Transverse colon (tissue), 4 donors: ENCODE data around the gene YEATS2. TPM values are rescaled to one million over a fixed set of nuclear protein-coding genes. Genes with fewer than 3 reads are reported as not detected.

ENCODE experiments used
- DNase-seq: peaks from one replicate; pipeline ENCODE4 v3.0.0-alpha.2; 2019
- H3K27ac ChIP-seq, 4 donors: fragments of 200-600 bp; sonication (generic); 2 replicates each; pipeline ENCODE4 v1.5.1; 2016 to 2018; ENCODE audit warnings: inconsistent platforms in 4 of 4
- H3K27me3 ChIP-seq: fragments of 200-600 bp; sonication (generic); 2 replicates; pipeline ENCODE4 v1.5.1; 2017; ENCODE audit warnings: inconsistent platforms
- H3K36me3 ChIP-seq, 4 donors: fragments of 200-600 bp; sonication (generic); 2 replicates each; pipeline ENCODE4 v1.5.1; 2017 to 2019; ENCODE audit warnings: inconsistent platforms in 4 of 4
- H3K4me1 ChIP-seq, 4 donors: fragments of 200-600 bp; sonication (generic); 2 replicates each; pipeline ENCODE4 v1.5.1; 2017 to 2020; ENCODE audit warnings: inconsistent platforms in 4 of 4
- H3K4me3 ChIP-seq, 4 donors: fragments of 200-600 bp; sonication (generic); 1 replicate in 1 of 4; 2 replicates in 3 of 4; pipeline versions ENCODE4 v1.5.1 to v1.6.1; 2017 to 2019; ENCODE audit warnings: inconsistent platforms in 4 of 4
- H3K9me3 ChIP-seq, 2 donors: fragments of 200-600 bp; sonication (generic); 2 replicates each; pipeline ENCODE4 v1.5.1; 2017 to 2019; ENCODE audit warnings: inconsistent platforms in 2 of 2
- EP300 ChIP-seq: sonication (generic); formaldehyde crosslinking; IDR thresholded peaks from one replicate; pipeline ENCODE4 v1.6.1; 2017; ENCODE audit warnings: antibody characterized with exemption, low read depth
- POLR2A ChIP-seq: fragments of 450-650 bp; IDR thresholded peaks from one replicate; pipeline ENCODE4 v1.6.1; 2016; ENCODE audit warnings: antibody characterized with exemption, mild to moderate bottlenecking, moderate library complexity
- POLR2AphosphoS5 ChIP-seq, 3 donors: sonication (generic); formaldehyde crosslinking; IDR thresholded peaks; one replicate each; pipeline ENCODE4 v1.6.1; 2016; ENCODE audit warnings: antibody characterized with exemption in 3 of 3
- WGBS, 2 donors: methylation state at CpG; one replicate each; pipeline ENCODE4 v1.1.5; 2018; ENCODE audit warnings: low coverage in 1 of 2; 5-methylcytosine and 5-hydroxymethylcytosine counted together
- in situ Hi-C, 4 donors: fragments of 200-750 bp; cut with MboI; loops; one replicate each; pipeline versions ENCODE4 v1.15.0 to v1.15.1; 2017; ENCODE audit warnings: low sequenced_read_pairs in 3 of 4, low pct_ligation_motif_present in 1 of 4, low pct_unique_long_range_greater_than_20kb in 1 of 4
- intact Hi-C: fragments of 100-400 bp; cut with DNase I; formaldehyde crosslinking; loops from one replicate; pipeline ENCODE4 v1.15.1; 2023; ENCODE audit warnings: low total_unique reads
- total RNA-seq, 4 donors: library from RNA; depleted of rRNA; stranded (reverse); fragments of >200 nt; gene quantifications; one replicate each; pipeline ENCODE4 v1.1.0, GENCODE V29; 2016
- TF ChIP-seq, protein P1 (sequence below), 5 experiments: fragments of 200-600 bp in 3 of 5; fragments of 450-650 bp in 2 of 5; sonication (generic) in 3 of 5; IDR thresholded peaks; 1 replicate in 2 of 5; 2 replicates in 3 of 5; pipeline ENCODE4 v1.5.1; 2016 to 2017; ENCODE audit warnings: antibody characterized with exemption in 5 of 5, inconsistent platforms in 3 of 5, mild to moderate bottlenecking in 2 of 5, moderate library complexity in 1 of 5

The YEATS2 gene
- total RNA-seq, 4 donors from 2014 or later: 10.1 to 23.2 (median 16.1) TPM

GRCh38 chr3:183710231-183710630 lies 12.6 kb downstream of the YEATS2 start:
- Histone ChIP-seq H3K27me3 (no peaks in the 10 kb centered on the region), H3K4me1 (no peaks in the 10 kb centered on the region), H3K36me3 (no peaks in the 10 kb centered on the region), H3K4me3 (no peak overlapping the region), H3K27ac (no peak overlapping the region), H3K9me3 (no peaks in the 10 kb centered on the region)
- TF ChIP-seq POLR2AphosphoS5 (IDR thresholded peaks at IDR 0.05) (no peak), POLR2A (no peak), EP300 (no peak)
- TF ChIP-seq, protein P1, sequence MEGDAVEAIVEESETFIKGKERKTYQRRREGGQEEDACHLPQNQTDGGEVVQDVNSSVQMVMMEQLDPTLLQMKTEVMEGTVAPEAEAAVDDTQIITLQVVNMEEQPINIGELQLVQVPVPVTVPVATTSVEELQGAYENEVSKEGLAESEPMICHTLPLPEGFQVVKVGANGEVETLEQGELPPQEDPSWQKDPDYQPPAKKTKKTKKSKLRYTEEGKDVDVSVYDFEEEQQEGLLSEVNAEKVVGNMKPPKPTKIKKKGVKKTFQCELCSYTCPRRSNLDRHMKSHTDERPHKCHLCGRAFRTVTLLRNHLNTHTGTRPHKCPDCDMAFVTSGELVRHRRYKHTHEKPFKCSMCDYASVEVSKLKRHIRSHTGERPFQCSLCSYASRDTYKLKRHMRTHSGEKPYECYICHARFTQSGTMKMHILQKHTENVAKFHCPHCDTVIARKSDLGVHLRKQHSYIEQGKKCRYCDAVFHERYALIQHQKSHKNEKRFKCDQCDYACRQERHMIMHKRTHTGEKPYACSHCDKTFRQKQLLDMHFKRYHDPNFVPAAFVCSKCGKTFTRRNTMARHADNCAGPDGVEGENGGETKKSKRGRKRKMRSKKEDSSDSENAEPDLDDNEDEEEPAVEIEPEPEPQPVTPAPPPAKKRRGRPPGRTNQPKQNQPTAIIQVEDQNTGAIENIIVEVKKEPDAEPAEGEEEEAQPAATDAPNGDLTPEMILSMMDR (IDR thresholded peaks at IDR 0.05): no peak
- DNase-seq: no peak
- in situ Hi-C loops (no loop called here), intact Hi-C loops (no loop called here)

DNA sequence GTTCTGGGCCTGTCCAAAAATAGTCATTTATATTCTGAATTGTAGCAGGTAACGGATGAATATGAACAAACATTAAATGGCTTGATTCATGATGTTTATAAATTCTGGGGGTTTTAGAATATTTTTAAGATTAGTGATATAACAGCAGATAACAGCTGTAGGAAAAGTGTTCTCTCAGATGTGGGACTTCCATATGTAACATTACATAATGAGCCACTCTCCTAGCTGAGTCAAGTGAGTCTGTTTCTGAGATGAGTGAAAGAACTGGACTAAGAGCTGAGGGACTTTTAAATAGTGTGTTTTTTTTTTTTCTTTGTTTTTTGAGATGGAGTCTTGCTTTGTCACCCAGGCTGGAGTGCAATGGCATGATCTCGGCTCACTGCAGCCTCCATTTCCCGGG lies 13.9 kb downstream of the YEATS2 start:
- no peaks in the 10 kb centered on the region for H3K27me3 ChIP-seq
- no peaks in the 10 kb centered on the region for H3K4me1 ChIP-seq
- H3K9me3 ChIP-seq: no peaks in the 10 kb centered on the region
- no peak overlapping the region for H3K4me3 ChIP-seq
- DNase-seq: no peak
- intact Hi-C loops: no loop called here
- H3K27ac ChIP-seq: no peak overlapping the region
- in situ Hi-C loops: no loop called here
- 98 to 99% methylated on average over 3 of the region's 3 CpGs for WGBS, 2 donors
- TF ChIP-seq EP300 (no peak), POLR2AphosphoS5 (IDR thresholded peaks at IDR 0.05) (no peak)
- TF ChIP-seq, protein P1 (IDR thresholded peaks at IDR 0.05): no peak
- peaks cover 0 to 8% (median 0%) of the 10 kb centered on the region in 4 donors for H3K36me3 ChIP-seq

DNA sequence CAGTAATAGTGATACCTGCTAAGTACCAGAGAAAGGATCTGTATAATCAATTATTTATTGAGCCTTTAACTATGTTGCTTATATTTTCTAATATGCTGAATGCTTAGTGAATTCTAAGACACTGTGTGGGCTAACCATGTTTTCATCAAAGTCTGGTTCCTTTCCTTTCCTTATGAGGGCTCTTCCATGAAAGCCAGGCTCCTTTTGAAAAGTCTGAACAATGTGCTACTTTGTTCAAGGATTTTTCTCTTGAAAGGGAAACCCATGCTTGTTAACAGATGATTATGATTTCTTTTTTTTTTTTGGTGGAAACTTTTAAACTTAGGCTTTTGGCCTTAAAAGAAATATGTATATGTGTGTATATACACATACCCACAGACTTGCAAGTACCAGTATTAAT lies 17.0 kb downstream of the YEATS2 start:
- no peak for DNase-seq
- Histone ChIP-seq H3K4me3 (no peak overlapping the region), H3K27ac (no peak overlapping the region), H3K9me3 (no peaks in the 10 kb centered on the region), H3K4me1 (no peaks in the 10 kb centered on the region), H3K27me3 (no peaks in the 10 kb centered on the region), H3K36me3 (peaks cover 0 to 32% (median 8%) of the 10 kb centered on the region in 4 donors)
- in situ Hi-C loops (no loop called here), intact Hi-C loops (no loop called here)
- TF ChIP-seq POLR2AphosphoS5 (IDR thresholded peaks at IDR 0.05) (no peak), EP300 (no peak), POLR2A (no peak)
- TF ChIP-seq, protein P1 (IDR thresholded peaks at IDR 0.05): no peak

DNA sequence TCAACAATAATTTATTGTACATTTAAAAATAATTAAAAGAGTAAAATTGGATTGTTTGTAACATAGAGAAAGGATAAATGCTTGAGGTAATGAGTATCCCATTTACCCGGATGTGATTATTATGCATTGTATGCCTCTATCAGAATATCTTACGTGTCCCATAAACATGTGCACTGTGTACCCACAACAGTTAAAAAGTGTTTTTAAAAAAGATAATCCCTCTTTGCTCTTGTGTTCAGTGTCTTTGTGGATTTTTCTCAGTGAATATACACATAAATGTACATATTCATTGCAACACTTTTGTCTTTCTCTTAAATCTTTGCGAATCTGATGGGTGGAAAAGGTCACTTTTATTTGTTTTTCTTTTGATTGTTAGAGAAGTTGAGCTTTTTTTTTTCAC lies 20.4 kb downstream of the YEATS2 start:
- 85 to 89% methylated on average over 3 of the region's 3 CpGs for WGBS, 2 donors
- Histone ChIP-seq H3K27ac (no peak overlapping the region), H3K36me3 (peaks cover 0 to 44% (median 15%) of the 10 kb centered on the region in 4 donors), H3K4me3 (no peak overlapping the region), H3K4me1 (no peaks in the 10 kb centered on the region), H3K9me3 (no peaks in the 10 kb centered on the region), H3K27me3 (no peaks in the 10 kb centered on the region)
- in situ Hi-C loops (no loop called here), intact Hi-C loops (no loop called here)
- TF ChIP-seq, protein P1 (IDR thresholded peaks at IDR 0.05): no peak
- TF ChIP-seq POLR2AphosphoS5 (IDR thresholded peaks at IDR 0.05) (no peak), POLR2A (no peak), EP300 (no peak)
- no peak for DNase-seq
